ENCODE data around the gene FRMD7. TPM values are rescaled to one million over a fixed set of nuclear protein-coding genes. Genes with fewer than 3 reads are reported as not detected.
A peak's percentile ranks its signal among the peaks of the same experiment; 100 is the strongest.
"Not testable (repeated sequence)": the region's sequence is repeated elsewhere in the genome, so short reads cannot be mapped to it uniquely, and the experiment has no call there.

The FRMD7 gene
- total and polyA plus RNA-seq, 9 donors = 0.06 to 1.3 (median 0.20) TPM

DNA sequence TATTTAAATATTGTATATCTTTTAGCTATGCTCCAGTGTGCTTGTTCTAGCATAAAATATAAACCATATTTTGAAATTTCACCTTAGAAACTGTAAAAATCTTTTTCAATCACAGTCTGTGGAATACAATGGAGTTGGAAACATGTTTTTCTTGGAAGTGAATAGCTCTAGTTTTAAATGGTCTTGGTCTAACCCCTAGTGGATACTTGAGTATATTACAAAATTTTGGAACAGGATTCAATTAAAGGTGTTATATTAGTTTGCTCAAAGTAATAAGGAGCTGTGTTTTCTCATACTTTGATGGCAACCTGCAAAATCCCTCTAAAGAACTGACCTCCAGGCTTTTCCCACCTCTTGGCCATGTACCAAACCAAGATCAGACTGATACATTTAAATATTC, 56.6 kb downstream of the FRMD7 start:
- Histone ChIP-seq H3K27ac (ENCODE audit: low read length) (no peak overlapping the region), H3K36me3 (ENCODE audit: control insufficient read depth, insufficient read depth, low read length) (no peaks in the 10 kb centered on the region), H3K4me3 (ENCODE audit: low read length) (no peak overlapping the region), H3K27me3 (ENCODE audit: control insufficient read depth, insufficient read depth, low read length) (peaks cover 6% of the 10 kb centered on the region), H3K9me3 (replicated peaks; ENCODE audit: control insufficient read depth, low read depth, low read length) (no peaks in the 10 kb centered on the region), H3K4me1 (ENCODE audit: control insufficient read depth, insufficient read depth, low read length) (no peaks in the 10 kb centered on the region)
- DNase-seq = peak; percentile 16

DNA sequence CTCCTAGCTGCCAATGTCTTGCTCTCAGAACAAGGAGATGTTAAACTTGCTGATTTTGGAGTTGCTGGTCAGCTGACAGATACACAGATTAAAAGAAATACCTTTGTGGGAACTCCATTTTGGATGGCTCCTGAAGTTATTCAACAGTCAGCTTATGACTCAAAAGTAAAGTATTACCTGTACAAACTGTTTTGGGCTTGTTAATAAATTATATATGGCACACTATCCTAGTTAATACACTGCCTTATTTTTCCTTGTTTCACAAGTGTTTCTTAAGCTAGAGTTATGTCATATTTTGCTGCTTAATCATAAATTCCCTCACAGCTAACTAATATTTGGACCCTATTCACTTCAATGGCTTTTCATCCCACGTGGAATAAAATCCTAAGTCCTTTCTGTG, 59.4 kb downstream of the FRMD7 start:
- H3K27me3 ChIP-seq (ENCODE audit: control insufficient read depth, insufficient read depth, low read length) = peaks cover 10% of the 10 kb centered on the region
- DNase-seq = no peak
- H3K9me3 ChIP-seq (replicated peaks; ENCODE audit: control insufficient read depth, low read depth, low read length) = no peaks in the 10 kb centered on the region
- no peaks in the 10 kb centered on the region for H3K4me1 ChIP-seq (ENCODE audit: control insufficient read depth, insufficient read depth, low read length)
- no peak overlapping the region for H3K4me3 ChIP-seq (ENCODE audit: low read length)
- H3K27ac ChIP-seq (ENCODE audit: low read length) = no peak overlapping the region
- no peaks in the 10 kb centered on the region for H3K36me3 ChIP-seq (ENCODE audit: control insufficient read depth, insufficient read depth, low read length)
- 53% methylated on average over 1 of the region's 1 CpG for WGBS (ENCODE audit: insufficient coverage)

DNA sequence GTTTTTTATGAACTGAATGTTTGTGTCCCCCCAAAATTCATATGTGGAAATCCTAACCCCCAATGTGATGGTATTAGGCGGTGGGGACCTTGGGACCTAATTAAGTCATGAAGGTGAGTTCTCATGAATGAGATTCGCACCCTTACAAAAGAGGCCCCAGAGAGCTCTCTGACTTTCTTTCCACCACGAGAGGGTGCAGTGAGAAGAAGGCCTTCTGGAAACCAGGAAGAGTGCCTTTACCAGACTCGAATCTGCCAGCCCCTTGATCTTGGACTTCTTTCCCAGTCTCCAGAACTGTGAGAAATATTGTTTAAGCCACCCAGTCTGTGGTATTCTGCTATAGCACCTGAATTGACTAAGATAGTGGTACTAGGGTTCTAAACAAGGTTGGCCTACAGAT, 64.0 kb downstream of the FRMD7 start:
- H3K4me3 ChIP-seq (ENCODE audit: low read length) = no peak overlapping the region
- DNase-seq = no peak
- WGBS (ENCODE audit: insufficient coverage) = no CpG with 5 or more reads among the region's 4 CpGs
- H3K27ac ChIP-seq (ENCODE audit: low read length) = no peak overlapping the region
- no peaks in the 10 kb centered on the region for H3K9me3 ChIP-seq (replicated peaks; ENCODE audit: control insufficient read depth, low read depth, low read length)
- H3K36me3 ChIP-seq (ENCODE audit: control insufficient read depth, insufficient read depth, low read length) = no peaks in the 10 kb centered on the region
- peaks cover 14% of the 10 kb centered on the region for H3K27me3 ChIP-seq (ENCODE audit: control insufficient read depth, insufficient read depth, low read length)
- no peaks in the 10 kb centered on the region for H3K4me1 ChIP-seq (ENCODE audit: control insufficient read depth, insufficient read depth, low read length)

DNA sequence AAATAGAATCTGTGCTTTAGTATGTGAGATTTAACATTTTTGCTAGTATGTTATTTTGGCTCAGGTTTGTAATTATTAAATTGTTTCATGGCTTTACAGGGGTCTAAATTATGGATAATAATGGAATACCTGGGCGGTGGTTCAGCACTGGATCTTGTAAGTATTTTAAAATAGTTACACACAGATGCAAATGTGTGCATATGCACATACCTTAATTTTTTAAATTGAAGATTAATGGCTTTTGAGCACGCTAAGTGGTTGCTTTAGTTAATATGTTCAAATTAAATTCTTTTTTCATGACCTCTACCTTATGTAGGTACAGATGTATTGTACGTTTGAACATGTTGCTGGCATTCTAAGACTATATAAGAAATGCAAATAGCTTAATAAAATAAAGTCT, 64.5 kb downstream of the FRMD7 start:
- H3K27me3 ChIP-seq (ENCODE audit: control insufficient read depth, insufficient read depth, low read length) = peaks cover 12% of the 10 kb centered on the region

DNA sequence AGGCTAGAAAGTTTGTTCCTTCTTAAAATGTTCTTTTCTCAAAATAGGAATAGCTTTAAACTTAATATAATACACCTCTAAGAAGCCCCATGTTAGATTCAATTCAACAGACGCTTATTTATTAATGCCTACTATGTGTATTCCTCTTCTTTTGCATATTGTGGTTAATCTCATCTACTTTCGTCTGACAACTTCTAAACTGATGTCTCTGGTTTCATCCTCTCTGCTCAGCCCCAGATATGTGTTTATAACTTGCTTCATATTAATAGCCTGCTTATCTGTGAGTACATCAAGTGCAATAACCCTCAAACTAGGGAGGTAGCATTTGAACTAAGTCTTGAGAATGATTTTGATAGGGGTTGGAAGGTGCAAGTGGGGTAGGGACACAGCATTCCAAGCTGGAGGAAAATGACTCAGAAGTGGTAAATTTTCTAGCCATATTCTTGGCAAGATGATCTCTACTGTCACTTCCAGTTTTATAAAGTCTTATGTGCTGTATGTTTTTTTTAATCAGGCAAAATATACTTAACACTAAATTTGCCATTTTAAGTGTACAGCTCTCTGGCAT, 67.8 kb downstream of the FRMD7 start:
- Histone ChIP-seq H3K36me3 (ENCODE audit: control insufficient read depth, insufficient read depth, low read length) (no peaks in the 10 kb centered on the region), H3K9me3 (replicated peaks; ENCODE audit: control insufficient read depth, low read depth, low read length) (no peaks in the 10 kb centered on the region), H3K4me3 (ENCODE audit: low read length) (no peak overlapping the region), H3K4me1 (ENCODE audit: control insufficient read depth, insufficient read depth, low read length) (no peaks in the 10 kb centered on the region), H3K27me3 (ENCODE audit: control insufficient read depth, insufficient read depth, low read length) (peaks cover 19% of the 10 kb centered on the region), H3K27ac (ENCODE audit: low read length) (no peak overlapping the region)
- no peak for DNase-seq
- WGBS (ENCODE audit: insufficient coverage) = no CpG with 5 or more reads among the region's 2 CpGs

More for the DNA sequence above, 64.5 kb downstream of the FRMD7 start:
- Histone ChIP-seq H3K36me3 (ENCODE audit: control insufficient read depth, insufficient read depth, low read length) (no peaks in the 10 kb centered on the region), H3K27ac (ENCODE audit: low read length) (no peak overlapping the region), H3K9me3 (replicated peaks; ENCODE audit: control insufficient read depth, low read depth, low read length) (no peaks in the 10 kb centered on the region), H3K4me3 (ENCODE audit: low read length) (no peak overlapping the region), H3K4me1 (ENCODE audit: control insufficient read depth, insufficient read depth, low read length) (no peaks in the 10 kb centered on the region)
- no CpG with 5 or more reads among the region's 3 CpGs for WGBS (ENCODE audit: insufficient coverage)
- DNase-seq = no peak

DNA sequence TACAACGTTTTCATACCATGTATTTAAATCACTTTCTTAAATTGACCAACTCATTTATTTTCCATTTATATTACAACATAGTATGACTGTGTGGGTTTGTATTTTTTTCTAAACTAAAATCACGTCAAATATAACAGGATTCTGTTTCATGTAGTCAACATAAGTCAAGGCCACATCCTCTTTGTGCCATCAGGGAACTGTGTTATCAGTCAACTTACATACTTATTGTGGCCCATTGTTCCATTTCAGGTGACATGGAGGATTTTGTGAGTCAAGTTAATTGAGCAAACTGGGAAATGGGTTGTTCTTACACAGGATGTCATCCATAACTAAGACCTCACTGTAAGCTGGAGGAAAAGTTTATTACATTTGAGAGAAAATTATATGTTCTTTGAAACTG, 68.8 kb downstream of the FRMD7 start:
- Histone ChIP-seq H3K36me3 (ENCODE audit: control insufficient read depth, insufficient read depth, low read length) (no peaks in the 10 kb centered on the region), H3K27ac (ENCODE audit: low read length) (no peak overlapping the region), H3K27me3 (ENCODE audit: control insufficient read depth, insufficient read depth, low read length) (peaks cover 18% of the 10 kb centered on the region), H3K4me3 (ENCODE audit: low read length) (no peak overlapping the region), H3K9me3 (replicated peaks; ENCODE audit: control insufficient read depth, low read depth, low read length) (no peaks in the 10 kb centered on the region), H3K4me1 (ENCODE audit: control insufficient read depth, insufficient read depth, low read length) (no peaks in the 10 kb centered on the region)
- WGBS (ENCODE audit: insufficient coverage) = no CpG with 5 or more reads among the region's 2 CpGs
- no peak for DNase-seq

DNA sequence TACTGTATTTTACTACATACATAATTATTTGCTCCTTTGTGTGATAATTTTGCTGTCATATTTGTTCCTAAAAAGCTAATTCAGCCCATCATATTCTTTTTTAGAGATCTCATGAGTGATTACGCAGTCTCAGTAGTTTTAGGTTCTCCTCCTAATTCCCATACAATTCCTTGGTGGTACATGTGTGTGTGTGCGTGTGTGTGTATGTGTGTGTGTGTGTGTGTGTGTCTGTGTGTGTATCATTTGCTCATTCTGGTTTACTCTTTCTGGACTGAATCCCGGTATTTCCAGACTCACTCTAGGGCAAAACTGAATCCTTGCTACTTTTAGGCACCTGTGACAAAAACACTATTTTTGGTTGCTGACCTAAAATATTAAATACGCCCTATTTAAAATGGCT, 69.8 kb downstream of the FRMD7 start:
- Histone ChIP-seq H3K4me3 (ENCODE audit: low read length) (no peak overlapping the region), H3K9me3 (replicated peaks; ENCODE audit: control insufficient read depth, low read depth, low read length) (no peaks in the 10 kb centered on the region), H3K27ac (ENCODE audit: low read length) (no peak overlapping the region), H3K4me1 (ENCODE audit: control insufficient read depth, insufficient read depth, low read length) (no peaks in the 10 kb centered on the region), H3K27me3 (ENCODE audit: control insufficient read depth, insufficient read depth, low read length) (peaks cover 16% of the 10 kb centered on the region), H3K36me3 (ENCODE audit: control insufficient read depth, insufficient read depth, low read length) (no peaks in the 10 kb centered on the region)
- WGBS (ENCODE audit: insufficient coverage) = no CpG with 5 or more reads among the region's 4 CpGs
- no peak for DNase-seq

DNA sequence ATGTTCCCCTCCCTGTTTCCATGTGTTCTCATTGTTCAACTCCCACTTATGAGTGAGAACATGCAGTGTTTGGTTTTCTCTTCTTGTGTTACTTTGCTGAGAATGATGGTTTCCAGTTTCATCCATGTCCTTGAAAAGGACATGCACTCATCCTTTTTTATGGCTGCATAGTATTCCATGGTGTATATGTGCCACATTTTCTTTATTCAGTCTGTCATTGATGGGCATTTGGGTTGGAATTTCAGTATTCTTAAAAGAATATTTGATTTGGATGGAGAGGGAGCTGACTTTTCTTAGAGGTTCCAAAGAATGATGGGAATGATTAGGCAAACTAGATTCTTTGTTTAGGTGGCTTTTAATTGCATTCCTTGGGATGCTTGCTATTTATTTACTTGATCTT, 76.0 kb downstream of the FRMD7 start:
- H3K4me1 ChIP-seq (ENCODE audit: control insufficient read depth, insufficient read depth, low read length); H3K36me3 ChIP-seq (ENCODE audit: control insufficient read depth, insufficient read depth, low read length); H3K9me3 ChIP-seq (replicated peaks; ENCODE audit: control insufficient read depth, low read depth, low read length); DNase-seq; H3K27ac ChIP-seq (ENCODE audit: low read length); H3K4me3 ChIP-seq (ENCODE audit: low read length): not testable (repeated sequence)
- H3K27me3 ChIP-seq (ENCODE audit: control insufficient read depth, insufficient read depth, low read length) = peaks cover 11% of the 10 kb centered on the region

DNA sequence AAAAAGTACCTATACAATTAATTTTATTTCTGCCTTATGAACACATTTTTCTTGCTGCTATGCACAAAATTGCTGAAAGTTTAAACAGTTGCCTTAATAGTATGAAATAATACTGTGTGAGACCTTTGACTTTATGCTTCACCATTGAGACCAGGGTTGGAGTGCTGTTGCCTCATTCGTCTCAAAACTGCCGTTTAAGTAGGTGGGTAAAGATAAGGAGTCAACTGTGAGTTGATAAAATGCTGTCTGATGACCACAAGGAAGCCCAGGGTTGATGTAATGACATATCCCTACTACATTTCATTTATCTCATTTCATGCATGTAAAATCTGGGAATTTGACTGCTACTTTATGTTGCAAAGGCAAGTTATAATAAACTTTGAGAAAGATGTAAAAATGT, 81.3 kb downstream of the FRMD7 start:
- Histone ChIP-seq H3K36me3 (ENCODE audit: control insufficient read depth, insufficient read depth, low read length) (no peaks in the 10 kb centered on the region), H3K4me3 (ENCODE audit: low read length) (no peak overlapping the region), H3K9me3 (replicated peaks; ENCODE audit: control insufficient read depth, low read depth, low read length) (no peaks in the 10 kb centered on the region), H3K27me3 (ENCODE audit: control insufficient read depth, insufficient read depth, low read length) (peaks cover 4% of the 10 kb centered on the region), H3K4me1 (ENCODE audit: control insufficient read depth, insufficient read depth, low read length) (no peaks in the 10 kb centered on the region), H3K27ac (ENCODE audit: low read length) (no peak overlapping the region)
- no peak for DNase-seq
- WGBS (ENCODE audit: insufficient coverage) = 20% methylated on average over 1 of the region's 2 CpGs

DNA sequence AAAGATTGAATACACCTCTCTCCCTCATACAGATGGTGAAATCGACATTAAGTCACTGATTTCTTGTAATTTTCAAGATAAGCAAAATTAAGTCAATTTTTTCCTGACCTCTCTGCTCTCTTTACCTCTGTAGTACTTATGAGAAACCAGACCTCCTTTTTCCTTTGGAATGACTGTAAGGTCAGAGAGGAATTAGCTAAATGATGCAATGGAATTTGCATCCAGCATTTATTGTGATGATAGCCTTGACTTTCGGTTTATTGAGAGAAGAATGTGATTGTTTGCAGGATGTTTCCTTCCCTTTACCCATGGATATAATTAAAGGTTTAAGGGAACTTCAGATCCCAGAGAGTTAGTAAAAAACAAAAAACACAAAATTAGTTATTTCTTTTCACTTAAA, 82.4 kb downstream of the FRMD7 start:
- no peaks in the 10 kb centered on the region for H3K9me3 ChIP-seq (replicated peaks; ENCODE audit: control insufficient read depth, low read depth, low read length)
- no CpG with 5 or more reads among the region's 2 CpGs for WGBS (ENCODE audit: insufficient coverage)
- H3K27ac ChIP-seq (ENCODE audit: low read length) = no peak overlapping the region
- peaks cover 6% of the 10 kb centered on the region for H3K27me3 ChIP-seq (ENCODE audit: control insufficient read depth, insufficient read depth, low read length)
- no peak overlapping the region for H3K4me3 ChIP-seq (ENCODE audit: low read length)
- H3K36me3 ChIP-seq (ENCODE audit: control insufficient read depth, insufficient read depth, low read length) = no peaks in the 10 kb centered on the region
- DNase-seq = no peak
- H3K4me1 ChIP-seq (ENCODE audit: control insufficient read depth, insufficient read depth, low read length) = no peaks in the 10 kb centered on the region

DNA sequence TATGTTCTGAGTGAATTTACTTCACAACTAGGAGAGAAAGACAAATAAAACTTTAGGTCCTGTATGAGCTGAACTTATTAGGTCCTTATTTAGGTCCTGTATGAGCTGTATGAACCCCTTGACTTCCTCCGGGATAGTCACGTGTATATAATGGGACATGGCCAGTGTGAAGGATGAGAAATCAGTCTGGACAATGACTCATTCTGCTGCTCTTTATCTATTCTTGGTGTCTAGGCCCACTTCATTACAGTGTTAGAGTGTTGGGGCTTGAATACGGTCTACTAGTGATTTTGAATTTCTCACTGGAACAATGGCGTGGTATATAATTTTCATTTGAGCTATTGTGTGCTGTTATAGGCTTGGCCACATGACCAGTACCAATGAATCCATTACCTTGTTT, 82.9 kb downstream of the FRMD7 start:
- Histone ChIP-seq H3K36me3 (ENCODE audit: control insufficient read depth, insufficient read depth, low read length) (no peaks in the 10 kb centered on the region), H3K4me1 (ENCODE audit: control insufficient read depth, insufficient read depth, low read length) (no peaks in the 10 kb centered on the region), H3K4me3 (ENCODE audit: low read length) (no peak overlapping the region), H3K27ac (ENCODE audit: low read length) (no peak overlapping the region), H3K9me3 (replicated peaks; ENCODE audit: control insufficient read depth, low read depth, low read length) (no peaks in the 10 kb centered on the region), H3K27me3 (ENCODE audit: control insufficient read depth, insufficient read depth, low read length) (peaks cover 8% of the 10 kb centered on the region)
- DNase-seq = no peak
- WGBS (ENCODE audit: insufficient coverage) = 90% methylated on average over 2 of the region's 4 CpGs
